ENCODE measurements around the gene AMBP.

DNA sequence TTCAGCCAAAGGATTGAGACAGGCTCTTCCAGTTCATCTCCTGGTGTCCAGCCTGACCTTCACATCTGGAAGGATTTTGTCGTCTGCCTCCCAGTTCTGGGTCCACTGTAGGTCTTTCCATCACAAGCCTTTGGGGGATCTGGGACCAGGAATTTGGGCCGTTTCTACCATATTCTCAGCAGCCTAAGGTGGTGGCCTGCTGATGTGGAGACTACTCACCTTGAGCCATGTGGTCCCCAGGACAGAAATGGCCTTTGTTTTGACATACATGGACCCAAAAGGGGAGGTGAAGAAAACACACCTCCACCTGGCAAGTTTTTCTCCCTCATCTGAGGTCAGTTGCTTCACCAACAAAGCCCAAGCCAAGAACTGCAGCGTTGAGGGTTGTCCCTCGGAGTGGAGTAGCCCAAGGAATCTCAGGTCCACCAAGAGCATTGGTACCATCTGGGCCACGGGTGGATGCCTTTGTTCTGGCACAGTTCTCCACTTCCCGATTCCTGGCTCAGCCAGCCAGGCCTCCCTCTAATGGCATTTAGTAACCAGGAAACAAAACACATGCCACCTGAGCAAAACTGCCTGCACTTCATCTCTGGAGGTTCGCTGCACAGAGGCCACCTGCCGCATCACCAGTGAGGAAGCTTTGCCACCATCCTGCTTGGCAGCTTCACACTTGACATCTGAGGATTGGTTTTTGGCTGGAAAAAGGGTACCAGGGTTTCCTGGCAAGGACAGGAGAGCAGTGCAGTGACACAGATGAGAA is 24.7 kb downstream of the AMBP start:
- TF ChIP-seq, protein P1, sequence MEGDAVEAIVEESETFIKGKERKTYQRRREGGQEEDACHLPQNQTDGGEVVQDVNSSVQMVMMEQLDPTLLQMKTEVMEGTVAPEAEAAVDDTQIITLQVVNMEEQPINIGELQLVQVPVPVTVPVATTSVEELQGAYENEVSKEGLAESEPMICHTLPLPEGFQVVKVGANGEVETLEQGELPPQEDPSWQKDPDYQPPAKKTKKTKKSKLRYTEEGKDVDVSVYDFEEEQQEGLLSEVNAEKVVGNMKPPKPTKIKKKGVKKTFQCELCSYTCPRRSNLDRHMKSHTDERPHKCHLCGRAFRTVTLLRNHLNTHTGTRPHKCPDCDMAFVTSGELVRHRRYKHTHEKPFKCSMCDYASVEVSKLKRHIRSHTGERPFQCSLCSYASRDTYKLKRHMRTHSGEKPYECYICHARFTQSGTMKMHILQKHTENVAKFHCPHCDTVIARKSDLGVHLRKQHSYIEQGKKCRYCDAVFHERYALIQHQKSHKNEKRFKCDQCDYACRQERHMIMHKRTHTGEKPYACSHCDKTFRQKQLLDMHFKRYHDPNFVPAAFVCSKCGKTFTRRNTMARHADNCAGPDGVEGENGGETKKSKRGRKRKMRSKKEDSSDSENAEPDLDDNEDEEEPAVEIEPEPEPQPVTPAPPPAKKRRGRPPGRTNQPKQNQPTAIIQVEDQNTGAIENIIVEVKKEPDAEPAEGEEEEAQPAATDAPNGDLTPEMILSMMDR (conservative IDR thresholded peaks at IDR 0.05) = no peak
- no peak for TF ChIP-seq EZH2 (IDR thresholded peaks at IDR 0.05; ENCODE audit: low read depth)

Data from PC-9 (cell line).